ENCODE data around the gene SLC39A5. TPM values are rescaled to one million over a fixed set of nuclear protein-coding genes. Genes with fewer than 3 reads are reported as not detected.

SLC39A5 gene, protein sequence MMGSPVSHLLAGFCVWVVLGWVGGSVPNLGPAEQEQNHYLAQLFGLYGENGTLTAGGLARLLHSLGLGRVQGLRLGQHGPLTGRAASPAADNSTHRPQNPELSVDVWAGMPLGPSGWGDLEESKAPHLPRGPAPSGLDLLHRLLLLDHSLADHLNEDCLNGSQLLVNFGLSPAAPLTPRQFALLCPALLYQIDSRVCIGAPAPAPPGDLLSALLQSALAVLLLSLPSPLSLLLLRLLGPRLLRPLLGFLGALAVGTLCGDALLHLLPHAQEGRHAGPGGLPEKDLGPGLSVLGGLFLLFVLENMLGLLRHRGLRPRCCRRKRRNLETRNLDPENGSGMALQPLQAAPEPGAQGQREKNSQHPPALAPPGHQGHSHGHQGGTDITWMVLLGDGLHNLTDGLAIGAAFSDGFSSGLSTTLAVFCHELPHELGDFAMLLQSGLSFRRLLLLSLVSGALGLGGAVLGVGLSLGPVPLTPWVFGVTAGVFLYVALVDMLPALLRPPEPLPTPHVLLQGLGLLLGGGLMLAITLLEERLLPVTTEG
- total RNA-seq = not detected

DNA sequence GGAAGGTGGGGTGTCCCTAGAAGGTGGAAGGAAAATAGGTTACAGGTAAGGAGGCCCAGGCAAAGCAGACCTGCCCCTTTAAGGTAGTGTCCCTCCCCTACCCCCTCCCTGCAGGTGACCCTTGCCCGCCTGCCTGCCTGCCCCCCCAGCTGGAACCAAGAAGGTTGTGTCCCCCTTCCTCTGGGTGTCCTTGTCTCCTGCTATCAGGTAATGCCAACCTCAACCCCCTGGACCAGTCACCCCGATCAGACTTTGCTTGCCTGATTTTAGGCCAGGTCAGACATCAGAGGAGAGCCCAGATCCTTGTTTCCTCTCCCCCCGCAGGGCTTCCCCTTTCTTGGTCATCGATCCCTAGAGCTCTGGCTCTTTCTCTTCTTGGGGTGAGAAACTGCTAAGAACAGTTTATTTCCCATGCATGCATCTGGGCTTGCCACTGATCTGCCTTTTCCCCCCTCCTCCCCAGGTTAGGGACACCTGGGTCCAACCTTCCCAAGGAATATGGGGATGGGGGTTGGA, at the start of gene SLC39A5:
TSS of gene SLC39A5 (plus strand) at position 136 of the 516 bp plus-strand sequence. CDS start 1,224 bp downstream, outside the sequence.

DNA sequence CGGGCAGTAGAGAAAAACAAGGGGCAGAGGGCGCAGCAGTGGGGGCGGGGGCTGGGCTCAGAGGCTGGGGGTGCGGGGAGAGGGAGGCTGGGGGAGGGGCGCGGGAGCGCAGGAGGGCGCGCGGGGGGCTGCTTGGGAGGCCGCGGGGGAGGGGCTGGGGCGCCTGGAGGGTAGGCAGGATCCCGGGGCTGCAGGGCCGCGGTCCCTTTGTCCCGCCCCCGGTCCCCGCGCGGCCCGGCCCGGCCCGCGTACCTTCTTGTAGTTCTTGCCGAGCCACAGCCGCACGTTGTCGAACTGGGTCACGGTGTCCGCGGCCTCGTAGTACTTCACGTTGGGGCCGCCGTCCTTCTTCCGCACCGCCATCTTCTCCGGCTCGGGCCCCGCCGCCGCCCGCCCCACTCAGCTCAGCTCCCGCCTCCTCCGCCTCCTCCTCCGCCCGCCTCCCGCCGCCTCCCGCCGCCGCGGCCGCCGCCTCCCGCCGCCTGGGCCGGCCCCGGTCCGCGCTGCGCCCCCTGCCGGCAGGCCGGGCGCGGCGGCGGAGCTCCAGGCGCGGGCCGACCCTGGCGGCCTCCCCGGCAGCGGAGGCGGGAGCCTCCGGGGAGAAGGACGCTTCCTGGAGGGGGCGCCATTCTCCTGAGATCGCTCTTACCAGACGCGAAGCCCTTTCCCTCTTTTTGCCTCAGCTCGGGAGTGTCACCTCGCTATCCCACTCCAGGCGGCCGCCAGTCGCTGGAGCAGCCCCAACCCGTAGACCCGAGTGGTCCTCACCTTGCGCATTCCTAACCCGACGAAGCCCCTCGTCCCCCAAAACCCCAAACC, 40.5 kb upstream of the SLC39A5 start, which contains the start of gene SMARCC2:
TSS of gene SMARCC2 (minus strand) at position 385 of the 819 bp plus-strand sequence. CDS start at position 363, 22 bp downstream.

DNA sequence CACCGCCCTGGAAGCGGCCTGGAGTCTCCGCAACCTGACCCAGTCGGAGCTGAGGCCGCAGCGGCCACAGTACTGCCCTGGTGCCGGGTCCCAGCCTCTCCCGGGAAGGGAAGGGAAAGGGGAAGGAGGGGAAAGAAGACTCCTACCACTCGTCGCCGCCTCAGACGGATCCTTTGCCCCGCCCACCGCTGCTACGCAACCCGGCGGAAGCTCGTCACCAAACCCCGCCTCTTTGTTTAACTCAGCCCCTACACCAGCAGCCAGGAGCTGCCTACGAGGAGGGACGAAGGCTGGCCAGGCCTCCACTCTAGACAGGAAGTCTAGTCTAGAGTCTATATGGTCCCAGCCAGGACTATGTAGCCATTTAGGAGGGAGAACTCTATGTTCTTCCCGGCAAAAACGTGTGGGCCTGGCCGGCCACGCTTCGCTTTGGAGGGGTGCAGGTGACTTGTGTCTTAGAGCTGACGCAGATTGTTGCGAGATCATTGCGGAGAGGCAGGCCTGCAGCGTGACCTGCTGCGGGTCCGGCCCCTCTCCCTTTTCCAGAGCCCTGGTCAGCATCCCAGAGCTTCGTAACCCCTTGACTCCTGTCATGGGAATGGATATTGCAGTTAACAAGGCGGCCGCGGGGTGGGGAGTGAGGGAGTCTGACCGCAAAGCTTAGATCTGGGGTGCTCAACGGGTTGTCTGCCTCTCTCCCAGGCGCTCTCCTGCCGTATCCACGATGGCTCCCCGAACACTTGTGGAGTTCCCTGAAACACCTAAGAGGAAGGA, 7.9 kb upstream of the SLC39A5 start, which contains the start of gene RNF41:
TSS of gene RNF41 (minus strand) at position 166 of the 774 bp plus-strand sequence. CDS start 7,875 bp downstream, outside the sequence.

DNA sequence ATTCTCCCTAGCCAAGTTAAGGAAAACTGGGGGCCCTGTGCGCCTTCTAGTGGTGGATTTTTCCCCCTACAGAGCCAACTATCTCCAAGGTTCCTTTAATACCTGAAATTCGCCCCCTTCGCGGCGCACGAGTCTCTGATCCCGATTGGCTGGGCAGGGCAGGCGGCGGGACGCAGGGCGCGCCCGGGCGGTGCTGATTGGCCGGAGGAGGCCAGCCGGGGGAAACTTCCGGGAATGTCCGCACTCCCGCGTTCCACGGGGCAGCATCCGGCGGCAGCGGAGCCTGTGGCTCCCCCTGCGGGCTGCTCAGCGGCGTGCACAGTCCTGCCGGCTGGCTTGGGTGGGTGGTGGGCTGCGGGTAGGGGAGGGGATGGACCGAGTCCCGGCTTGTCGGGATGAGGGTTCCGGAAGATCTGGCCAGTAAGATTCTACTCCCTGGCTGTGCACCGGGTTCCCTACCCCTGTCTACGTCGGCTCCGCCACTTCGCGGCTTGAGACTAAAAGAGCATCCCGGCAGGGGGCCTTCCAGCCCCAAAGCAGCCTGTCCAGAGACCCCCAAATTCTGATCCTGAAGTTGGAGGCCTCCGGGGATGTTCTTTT, 5.6 kb upstream of the SLC39A5 start, which contains the start of gene NABP2:
TSS of gene NABP2 (plus strand) at position 241 of the 600 bp plus-strand sequence. CDS start 515 bp downstream, outside the sequence.

DNA sequence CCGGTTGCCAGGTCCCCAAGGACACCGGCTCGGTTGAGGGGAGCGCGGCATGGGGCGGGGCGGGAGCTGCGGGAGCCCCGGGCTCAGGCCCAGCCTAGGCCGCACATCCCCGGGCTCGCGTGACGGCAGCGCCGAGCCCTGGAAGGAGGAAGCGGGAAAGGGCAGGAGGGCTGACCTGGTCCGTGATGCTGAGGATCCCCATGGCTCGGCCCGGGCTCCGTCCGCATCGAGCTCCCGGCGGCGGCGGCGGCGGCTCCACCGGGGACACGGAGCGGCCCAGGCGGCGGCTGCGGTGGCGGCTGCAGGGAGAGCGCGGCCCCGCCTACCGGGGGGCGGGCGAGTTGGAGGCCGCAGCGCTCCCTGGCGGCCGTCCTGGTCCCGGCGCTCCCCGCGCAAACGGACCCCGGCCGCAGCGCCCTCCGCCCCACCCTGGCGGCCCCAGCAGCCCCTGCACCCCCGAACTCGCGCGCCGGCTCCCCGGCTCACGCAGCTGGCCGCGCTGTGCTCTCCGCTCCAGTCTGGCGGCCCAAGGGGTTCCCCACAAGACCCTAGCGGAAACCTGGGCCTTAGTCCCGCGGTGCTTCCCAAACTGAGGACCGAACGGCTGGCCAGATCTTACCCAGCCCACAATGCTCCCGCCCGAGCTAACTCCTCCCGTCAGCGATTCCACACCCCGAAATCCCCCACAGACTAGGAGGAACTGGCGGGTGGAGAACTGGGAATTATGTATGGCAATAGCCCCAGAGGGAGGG, 28.4 kb downstream of the SLC39A5 start, which contains the start of gene ANKRD52:
TSS of gene ANKRD52 (minus strand) at position 317 of the 752 bp plus-strand sequence. CDS start at position 202, 115 bp downstream.

DNA sequence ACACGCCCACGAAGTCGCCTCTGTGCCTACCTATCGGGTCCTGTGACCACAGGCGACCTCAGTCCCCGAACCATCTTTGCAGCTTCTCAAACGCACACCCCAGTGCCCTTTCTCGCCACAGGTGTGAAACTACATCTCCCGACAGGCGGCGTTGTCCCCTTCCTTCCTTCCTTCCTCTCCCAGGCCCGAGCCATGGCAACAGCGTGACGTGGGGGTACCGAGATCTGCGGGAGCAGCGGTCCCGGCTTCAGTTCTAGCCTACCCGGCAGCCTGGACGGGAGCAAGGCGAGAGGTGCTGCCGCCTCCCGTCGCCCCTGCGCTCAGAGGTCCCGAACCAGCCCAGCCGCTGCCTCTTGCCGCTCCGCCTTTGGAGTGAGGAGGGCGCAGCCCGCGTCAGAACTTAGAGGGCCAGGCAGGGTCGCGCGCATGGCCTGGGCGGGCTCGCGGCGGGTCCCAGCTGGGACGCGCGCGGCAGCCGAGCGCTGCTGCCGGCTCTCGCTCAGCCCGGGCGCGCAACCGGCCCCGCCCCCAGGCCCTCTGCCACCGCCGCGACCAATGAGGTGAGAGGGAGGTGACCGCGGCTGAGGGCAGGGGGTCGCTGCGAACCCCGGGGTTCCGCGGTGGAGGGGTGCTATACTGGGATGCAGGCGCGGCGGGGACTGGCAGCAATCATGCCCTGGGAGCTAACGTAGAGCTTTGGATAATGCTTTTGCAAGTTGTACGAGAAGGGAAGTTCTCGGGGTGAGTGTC, 37.0 kb downstream of the SLC39A5 start, which contains the start of gene COQ10A:
TSS of gene COQ10A (plus strand) at position 250 of the 750 bp plus-strand sequence. CDS start at position 427, 177 bp downstream.

Other genes with a start within 250 kb of the SLC39A5 start
- gene SUOX, start 232.8 kb upstream of the SLC39A5 start, total RNA-seq = 11.9 TPM
- 8.5 TPM for gene IKZF4, start 209.0 kb upstream of the SLC39A5 start, total RNA-seq
- gene RPS26, start 188.1 kb upstream of the SLC39A5 start, total RNA-seq = 22.8 TPM
- 3.4 TPM for gene ERBB3, start 149.9 kb upstream of the SLC39A5 start, total RNA-seq
- gene PA2G4, start 125.5 kb upstream of the SLC39A5 start, total RNA-seq = 91.7 TPM
- gene RPL41, start 113.4 kb upstream of the SLC39A5 start, total RNA-seq = 1,201 TPM
- gene ZC3H10, start 111.8 kb upstream of the SLC39A5 start, total RNA-seq = 12.8 TPM
- gene ESYT1, start 101.8 kb upstream of the SLC39A5 start, total RNA-seq = 24.4 TPM
- gene MYL6B, start 77.5 kb upstream of the SLC39A5 start, total RNA-seq = 91.1 TPM
- 311 TPM for gene MYL6, start 71.7 kb upstream of the SLC39A5 start, total RNA-seq
- 149 TPM for gene SMARCC2, start 40.6 kb upstream of the SLC39A5 start, total RNA-seq
- gene RNF41, start 8.1 kb upstream of the SLC39A5 start, total RNA-seq = 77.9 TPM
- 18.5 TPM for gene NABP2, start 5.7 kb upstream of the SLC39A5 start, total RNA-seq
- 35.4 TPM for gene ANKRD52, start 28.3 kb downstream of the SLC39A5 start, total RNA-seq
- gene COQ10A, start 36.9 kb downstream of the SLC39A5 start, total RNA-seq = 17.5 TPM
- 149 TPM for gene CS, start 70.3 kb downstream of the SLC39A5 start, total RNA-seq
- 51.6 TPM for gene CNPY2, start 85.9 kb downstream of the SLC39A5 start, total RNA-seq
- 54.8 TPM for gene PAN2, start 103.9 kb downstream of the SLC39A5 start, total RNA-seq
- gene IL23A, start 108.8 kb downstream of the SLC39A5 start, total RNA-seq = not detected
- 115 TPM for gene STAT2, start 130.1 kb downstream of the SLC39A5 start, total RNA-seq
- gene APOF, start 132.8 kb downstream of the SLC39A5 start, total RNA-seq = not detected
- gene TIMELESS, start 219.4 kb downstream of the SLC39A5 start, total RNA-seq = 5.3 TPM
- not detected for gene MIP, start 224.6 kb downstream of the SLC39A5 start, total RNA-seq
- gene SPRYD4, start 238.5 kb downstream of the SLC39A5 start, total RNA-seq = 6.3 TPM

All from parietal lobe (tissue), 1 donor.